GM18526 (cell line): ENCODE data around the gene CNGA2.

Experiments used
- POLR2A ChIP-seq: IDR thresholded peaks from 3 replicates; pipeline ENCODE4 v1.6.1; 2011; ENCODE audit not compliant: insufficient read length; ENCODE audit errors: extremely low read depth

Gene CNGA2

GRCh38 chrX:151703487-151703886 is 31.1 kb upstream of the CNGA2 start:
- no peak for TF ChIP-seq POLR2A

- no peak for TF ChIP-seq POLR2A
Observed at GRCh38 chrX:151704041-151704663, 30.4 kb upstream of the CNGA2 start.

GRCh38 chrX:151708821-151709220 is 25.7 kb upstream of the CNGA2 start:
- no peak for TF ChIP-seq POLR2A

GRCh38 chrX:151710457-151710856 is 24.1 kb upstream of the CNGA2 start:
- no peak for TF ChIP-seq POLR2A

GRCh38 chrX:151711154-151711553 is 23.4 kb upstream of the CNGA2 start:
- TF ChIP-seq POLR2A: no peak

GRCh38 chrX:151711787-151712186 is 22.8 kb upstream of the CNGA2 start:
- TF ChIP-seq POLR2A: no peak

GRCh38 chrX:151712253-151712652 is 22.3 kb upstream of the CNGA2 start:
- TF ChIP-seq POLR2A: no peak

GRCh38 chrX:151713849-151714248 is 20.7 kb upstream of the CNGA2 start:
- TF ChIP-seq POLR2A: no peak

- no peak for TF ChIP-seq POLR2A
Observed at GRCh38 chrX:151714362-151714761, 20.2 kb upstream of the CNGA2 start.

GRCh38 chrX:151715752-151716151 is 18.8 kb upstream of the CNGA2 start, which contains the start of gene FATE1:
TSS of gene FATE1 (plus strand) at chrX:151716035. CDS start at chrX:151716120, 85 bp downstream.
- no peak for TF ChIP-seq POLR2A

- TF ChIP-seq POLR2A: no peak
Observed at GRCh38 chrX:151722241-151722846, 12.2 kb upstream of the CNGA2 start.

- no peak for TF ChIP-seq POLR2A
Observed at GRCh38 chrX:151723156-151723760, 11.3 kb upstream of the CNGA2 start.

GRCh38 chrX:151724563-151725337 is 9.8 kb upstream of the CNGA2 start:
- no peak for TF ChIP-seq POLR2A

GRCh38 chrX:151725338-151725614 is 9.3 kb upstream of the CNGA2 start:
- no peak for TF ChIP-seq POLR2A

GRCh38 chrX:151726751-151727150 is 7.8 kb upstream of the CNGA2 start:
- TF ChIP-seq POLR2A: no peak

GRCh38 chrX:151727346-151727745 is 7.2 kb upstream of the CNGA2 start:
- TF ChIP-seq POLR2A: no peak
